HuH-7.5 (cell line): Measurements from ENCODE around the gene ZNF286A.
"Not testable (repeated sequence)": the region's sequence is repeated elsewhere in the genome, so short reads cannot be mapped to it uniquely, and the experiment has no call there.

Experiments
- DNase-seq: peaks from one replicate; pipeline ENCODE4 v3.0.0; 2011; ENCODE audit warnings: low spot score

ZNF286A gene

GRCh38 chr17:15699937-15700336 lies 385 bp downstream of the ZNF286A start:
- DNase-seq, result not testable (repeated sequence)

- DNase-seq, result not testable (repeated sequence)
Observed at GRCh38 chr17:15704239-15704638, 4.7 kb downstream of the ZNF286A start.

- not testable (repeated sequence) for DNase-seq
Observed at GRCh38 chr17:15704813-15705212, 5.3 kb downstream of the ZNF286A start.

- DNase-seq, result not testable (repeated sequence)
Observed at GRCh38 chr17:15708879-15709278, 9.3 kb downstream of the ZNF286A start.

- DNase-seq, result not testable (repeated sequence)
Observed at GRCh38 chr17:15716601-15717563, 17.3 kb downstream of the ZNF286A start.

GRCh38 chr17:15730535-15730934 lies 31.0 kb downstream of the ZNF286A start:
- not testable (repeated sequence) for DNase-seq

- not testable (repeated sequence) for DNase-seq
Observed at GRCh38 chr17:15731900-15732299, 32.3 kb downstream of the ZNF286A start, which contains the start of gene TBC1D26. Gene TBC1D26, plus strand, starts transcription at chr17:15732283. Its CDS starts 3,066 bp downstream, at chr17:15735349.

- DNase-seq, result not testable (repeated sequence)
Observed at GRCh38 chr17:15733174-15733789, 33.7 kb downstream of the ZNF286A start.

GRCh38 chr17:15736578-15736977 lies 37.0 kb downstream of the ZNF286A start:
- DNase-seq, result not testable (repeated sequence)

- DNase-seq, result no peak
Observed at GRCh38 chr17:15738066-15738465, 38.5 kb downstream of the ZNF286A start.

- not testable (repeated sequence) for DNase-seq
Observed at GRCh38 chr17:15739259-15739658, 39.7 kb downstream of the ZNF286A start.

GRCh38 chr17:15740041-15740440 lies 40.5 kb downstream of the ZNF286A start:
- DNase-seq, result not testable (repeated sequence)

GRCh38 chr17:15740570-15741120 lies 41.1 kb downstream of the ZNF286A start:
- no peak for DNase-seq

GRCh38 chr17:15741624-15742023 lies 42.1 kb downstream of the ZNF286A start:
- DNase-seq, result no peak

GRCh38 chr17:15742051-15742795 lies 42.7 kb downstream of the ZNF286A start:
- no peak for DNase-seq

GRCh38 chr17:15742921-15743320 lies 43.4 kb downstream of the ZNF286A start:
- no peak for DNase-seq

GRCh38 chr17:15744074-15744676 lies 44.6 kb downstream of the ZNF286A start:
- DNase-seq, result no peak

GRCh38 chr17:15744885-15745284 lies 45.3 kb downstream of the ZNF286A start:
- DNase-seq, result no peak

- not testable (repeated sequence) for DNase-seq
Observed at GRCh38 chr17:15749403-15749802, 49.9 kb downstream of the ZNF286A start.

GRCh38 chr17:15768865-15769533 lies 69.4 kb downstream of the ZNF286A start:
- not testable (repeated sequence) for DNase-seq
